Ovary (tissue), 3 donors: ENCODE data around the gene PERM1.

Experiments
- CTCF ChIP-seq, 3 donors: fragments of 450-650 bp in 2 of 3; fragments of 200-600 bp in 1 of 3; IDR thresholded peaks; one replicate each; pipeline versions ENCODE4 v1.5.1 to v1.8.0; 2016 to 2022; ENCODE audit warnings: antibody characterized with exemption in 3 of 3, mild to moderate bottlenecking in 1 of 3
- EP300 ChIP-seq: sonication (generic); formaldehyde crosslinking; IDR thresholded peaks from one replicate; pipeline ENCODE4 v1.6.1; 2017; ENCODE audit warnings: antibody characterized with exemption
- POLR2A ChIP-seq: fragments of 450-650 bp; IDR thresholded peaks from one replicate; pipeline ENCODE4 v1.6.1; 2017; ENCODE audit warnings: antibody characterized with exemption, mild to moderate bottlenecking, moderate library complexity
- donor health status: DM: no; HTN: no; CAD: no.

DNA sequence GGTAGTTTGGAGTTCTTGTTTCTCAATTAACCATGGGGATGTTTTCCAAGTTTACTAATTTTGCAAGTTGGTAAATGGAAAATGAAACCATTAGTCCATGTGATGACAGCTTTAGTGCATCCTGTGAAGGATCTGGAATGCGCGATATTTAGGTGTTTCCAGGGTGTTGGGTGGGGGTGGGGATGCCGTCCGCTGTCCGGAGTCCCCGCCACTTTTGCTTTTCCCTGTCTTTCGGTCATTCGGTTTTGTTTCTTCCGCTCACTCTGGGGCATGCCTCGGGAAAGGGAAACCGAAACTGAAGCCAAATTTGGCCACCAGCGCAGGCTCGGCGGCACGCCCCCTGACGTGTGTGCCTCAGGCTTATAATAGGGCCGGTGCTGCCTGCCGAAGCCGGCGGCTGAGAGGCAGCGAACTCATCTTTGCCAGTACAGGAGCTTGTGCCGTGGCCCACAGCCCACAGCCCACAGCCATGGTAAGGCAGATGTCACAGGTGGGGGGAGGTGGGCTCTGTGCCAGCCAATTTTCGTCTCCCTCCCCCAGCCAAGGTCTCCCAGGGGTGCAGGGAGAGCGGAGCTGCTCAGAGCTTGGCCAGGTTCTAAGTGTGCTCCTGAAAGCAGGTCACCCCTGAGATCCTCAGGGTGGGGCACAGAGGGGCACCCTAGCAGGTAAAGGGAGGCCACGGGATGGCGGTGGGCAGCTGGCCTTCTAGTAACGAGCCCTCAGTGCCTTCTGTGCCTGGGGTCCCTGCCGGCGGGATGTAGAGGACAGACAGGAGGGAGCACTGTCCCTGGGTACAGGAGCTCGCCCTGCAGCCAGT, 31.4 kb upstream of the PERM1 start, which contains the start of gene ISG15:
- TF ChIP-seq CTCF (IDR thresholded peaks at IDR 0.05) (no peak), POLR2A (no peak), EP300 (no peak)
